ENCODE measurements around the gene ACTR1B. TPM values are rescaled to one million over a fixed set of nuclear protein-coding genes. Genes with fewer than 3 reads are reported as not detected.
"Not testable (repeated sequence)": the region's sequence is repeated elsewhere in the genome, so short reads cannot be mapped to it uniquely, and the experiment has no call there.

Gene ACTR1B
- total RNA-seq, 1 experiment from 2014 or later = 58.2 TPM

DNA sequence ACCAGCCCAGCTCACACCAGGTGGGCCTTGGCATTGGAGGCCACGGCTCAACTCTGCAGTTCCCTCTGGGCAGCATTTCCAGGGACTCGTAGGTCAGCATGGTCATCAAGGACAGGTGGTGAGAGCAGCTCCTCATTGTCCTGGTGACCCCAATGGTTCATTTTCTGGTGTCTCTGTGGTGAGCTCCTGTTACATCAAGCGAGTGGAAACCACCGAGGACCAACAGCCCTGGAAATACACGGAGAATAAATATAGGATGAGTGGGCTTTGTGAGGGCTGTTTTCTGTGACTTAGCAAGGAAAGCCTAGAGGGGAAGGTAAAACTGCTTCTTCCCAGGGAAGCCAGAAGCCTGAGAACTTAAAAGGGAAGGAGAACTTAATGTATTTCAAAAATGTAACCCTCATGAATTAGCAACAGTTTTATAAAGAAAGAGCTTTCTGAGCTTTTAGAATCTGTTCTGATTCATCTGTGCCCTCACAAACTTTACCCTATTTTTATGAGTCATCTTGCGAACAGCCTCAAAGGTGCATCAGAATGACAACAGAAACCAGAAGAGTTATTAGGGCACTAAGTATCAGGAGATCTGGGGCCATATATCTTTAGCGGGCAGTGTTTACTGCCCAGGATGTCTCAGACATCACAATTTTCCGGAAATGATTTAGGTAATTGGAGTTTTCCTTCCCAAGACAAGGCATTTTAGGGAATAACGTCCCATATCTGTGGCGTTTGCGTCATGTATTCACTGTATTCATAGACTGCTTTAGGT is 24.4 kb upstream of the ACTR1B start (continued):
- TF ChIP-seq, protein P1, sequence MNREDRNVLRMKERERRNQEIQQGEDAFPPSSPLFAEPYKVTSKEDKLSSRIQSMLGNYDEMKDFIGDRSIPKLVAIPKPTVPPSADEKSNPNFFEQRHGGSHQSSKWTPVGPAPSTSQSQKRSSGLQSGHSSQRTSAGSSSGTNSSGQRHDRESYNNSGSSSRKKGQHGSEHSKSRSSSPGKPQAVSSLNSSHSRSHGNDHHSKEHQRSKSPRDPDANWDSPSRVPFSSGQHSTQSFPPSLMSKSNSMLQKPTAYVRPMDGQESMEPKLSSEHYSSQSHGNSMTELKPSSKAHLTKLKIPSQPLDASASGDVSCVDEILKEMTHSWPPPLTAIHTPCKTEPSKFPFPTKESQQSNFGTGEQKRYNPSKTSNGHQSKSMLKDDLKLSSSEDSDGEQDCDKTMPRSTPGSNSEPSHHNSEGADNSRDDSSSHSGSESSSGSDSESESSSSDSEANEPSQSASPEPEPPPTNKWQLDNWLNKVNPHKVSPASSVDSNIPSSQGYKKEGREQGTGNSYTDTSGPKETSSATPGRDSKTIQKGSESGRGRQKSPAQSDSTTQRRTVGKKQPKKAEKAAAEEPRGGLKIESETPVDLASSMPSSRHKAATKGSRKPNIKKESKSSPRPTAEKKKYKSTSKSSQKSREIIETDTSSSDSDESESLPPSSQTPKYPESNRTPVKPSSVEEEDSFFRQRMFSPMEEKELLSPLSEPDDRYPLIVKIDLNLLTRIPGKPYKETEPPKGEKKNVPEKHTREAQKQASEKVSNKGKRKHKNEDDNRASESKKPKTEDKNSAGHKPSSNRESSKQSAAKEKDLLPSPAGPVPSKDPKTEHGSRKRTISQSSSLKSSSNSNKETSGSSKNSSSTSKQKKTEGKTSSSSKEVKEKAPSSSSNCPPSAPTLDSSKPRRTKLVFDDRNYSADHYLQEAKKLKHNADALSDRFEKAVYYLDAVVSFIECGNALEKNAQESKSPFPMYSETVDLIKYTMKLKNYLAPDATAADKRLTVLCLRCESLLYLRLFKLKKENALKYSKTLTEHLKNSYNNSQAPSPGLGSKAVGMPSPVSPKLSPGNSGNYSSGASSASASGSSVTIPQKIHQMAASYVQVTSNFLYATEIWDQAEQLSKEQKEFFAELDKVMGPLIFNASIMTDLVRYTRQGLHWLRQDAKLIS (CRISPR knock-in tag; IDR thresholded peaks at IDR 0.05; ENCODE audit: borderline replicate concordance) = no peak
- TF ChIP-seq, protein P2, sequence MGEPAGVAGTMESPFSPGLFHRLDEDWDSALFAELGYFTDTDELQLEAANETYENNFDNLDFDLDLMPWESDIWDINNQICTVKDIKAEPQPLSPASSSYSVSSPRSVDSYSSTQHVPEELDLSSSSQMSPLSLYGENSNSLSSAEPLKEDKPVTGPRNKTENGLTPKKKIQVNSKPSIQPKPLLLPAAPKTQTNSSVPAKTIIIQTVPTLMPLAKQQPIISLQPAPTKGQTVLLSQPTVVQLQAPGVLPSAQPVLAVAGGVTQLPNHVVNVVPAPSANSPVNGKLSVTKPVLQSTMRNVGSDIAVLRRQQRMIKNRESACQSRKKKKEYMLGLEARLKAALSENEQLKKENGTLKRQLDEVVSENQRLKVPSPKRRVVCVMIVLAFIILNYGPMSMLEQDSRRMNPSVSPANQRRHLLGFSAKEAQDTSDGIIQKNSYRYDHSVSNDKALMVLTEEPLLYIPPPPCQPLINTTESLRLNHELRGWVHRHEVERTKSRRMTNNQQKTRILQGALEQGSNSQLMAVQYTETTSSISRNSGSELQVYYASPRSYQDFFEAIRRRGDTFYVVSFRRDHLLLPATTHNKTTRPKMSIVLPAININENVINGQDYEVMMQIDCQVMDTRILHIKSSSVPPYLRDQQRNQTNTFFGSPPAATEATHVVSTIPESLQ (CRISPR knock-in tag; IDR thresholded peaks at IDR 0.05) = no peak
- TF ChIP-seq ZNF396 (CRISPR knock-in tag; IDR thresholded peaks at IDR 0.05; ENCODE audit: borderline replicate concordance) (no peak), ESRRA (CRISPR knock-in tag; IDR thresholded peaks at IDR 0.05; ENCODE audit: borderline replicate concordance) (no peak), OVOL2 (CRISPR knock-in tag; IDR thresholded peaks at IDR 0.05; ENCODE audit: borderline replicate concordance) (no peak), ZNF263 (CRISPR knock-in tag; IDR thresholded peaks at IDR 0.05; ENCODE audit: low read depth) (no peak), ATF1 (CRISPR knock-in tag; IDR thresholded peaks at IDR 0.05) (no peak), MXD4 (CRISPR knock-in tag; IDR thresholded peaks at IDR 0.05; ENCODE audit: borderline replicate concordance) (no peak), MYBL2 (CRISPR knock-in tag; IDR thresholded peaks at IDR 0.05) (no peak), ZNF121 (CRISPR knock-in tag; IDR thresholded peaks at IDR 0.05) (no peak), NR2C2 (CRISPR knock-in tag; IDR thresholded peaks at IDR 0.05) (no peak)
- TF ChIP-seq, protein P3, sequence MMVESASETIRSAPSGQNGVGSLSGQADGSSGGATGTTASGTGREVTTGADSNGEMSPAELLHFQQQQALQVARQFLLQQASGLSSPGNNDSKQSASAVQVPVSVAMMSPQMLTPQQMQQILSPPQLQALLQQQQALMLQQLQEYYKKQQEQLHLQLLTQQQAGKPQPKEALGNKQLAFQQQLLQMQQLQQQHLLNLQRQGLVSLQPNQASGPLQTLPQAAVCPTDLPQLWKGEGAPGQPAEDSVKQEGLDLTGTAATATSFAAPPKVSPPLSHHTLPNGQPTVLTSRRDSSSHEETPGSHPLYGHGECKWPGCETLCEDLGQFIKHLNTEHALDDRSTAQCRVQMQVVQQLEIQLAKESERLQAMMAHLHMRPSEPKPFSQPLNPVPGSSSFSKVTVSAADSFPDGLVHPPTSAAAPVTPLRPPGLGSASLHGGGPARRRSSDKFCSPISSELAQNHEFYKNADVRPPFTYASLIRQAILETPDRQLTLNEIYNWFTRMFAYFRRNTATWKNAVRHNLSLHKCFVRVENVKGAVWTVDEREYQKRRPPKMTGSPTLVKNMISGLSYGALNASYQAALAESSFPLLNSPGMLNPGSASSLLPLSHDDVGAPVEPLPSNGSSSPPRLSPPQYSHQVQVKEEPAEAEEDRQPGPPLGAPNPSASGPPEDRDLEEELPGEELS (CRISPR knock-in tag; IDR thresholded peaks at IDR 0.05) = no peak
- TF ChIP-seq, protein P4, sequence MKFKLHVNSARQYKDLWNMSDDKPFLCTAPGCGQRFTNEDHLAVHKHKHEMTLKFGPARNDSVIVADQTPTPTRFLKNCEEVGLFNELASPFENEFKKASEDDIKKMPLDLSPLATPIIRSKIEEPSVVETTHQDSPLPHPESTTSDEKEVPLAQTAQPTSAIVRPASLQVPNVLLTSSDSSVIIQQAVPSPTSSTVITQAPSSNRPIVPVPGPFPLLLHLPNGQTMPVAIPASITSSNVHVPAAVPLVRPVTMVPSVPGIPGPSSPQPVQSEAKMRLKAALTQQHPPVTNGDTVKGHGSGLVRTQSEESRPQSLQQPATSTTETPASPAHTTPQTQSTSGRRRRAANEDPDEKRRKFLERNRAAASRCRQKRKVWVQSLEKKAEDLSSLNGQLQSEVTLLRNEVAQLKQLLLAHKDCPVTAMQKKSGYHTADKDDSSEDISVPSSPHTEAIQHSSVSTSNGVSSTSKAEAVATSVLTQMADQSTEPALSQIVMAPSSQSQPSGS (CRISPR knock-in tag; IDR thresholded peaks at IDR 0.05; ENCODE audit: borderline replicate concordance, low read depth) = no peak
- TF ChIP-seq, protein P5, sequence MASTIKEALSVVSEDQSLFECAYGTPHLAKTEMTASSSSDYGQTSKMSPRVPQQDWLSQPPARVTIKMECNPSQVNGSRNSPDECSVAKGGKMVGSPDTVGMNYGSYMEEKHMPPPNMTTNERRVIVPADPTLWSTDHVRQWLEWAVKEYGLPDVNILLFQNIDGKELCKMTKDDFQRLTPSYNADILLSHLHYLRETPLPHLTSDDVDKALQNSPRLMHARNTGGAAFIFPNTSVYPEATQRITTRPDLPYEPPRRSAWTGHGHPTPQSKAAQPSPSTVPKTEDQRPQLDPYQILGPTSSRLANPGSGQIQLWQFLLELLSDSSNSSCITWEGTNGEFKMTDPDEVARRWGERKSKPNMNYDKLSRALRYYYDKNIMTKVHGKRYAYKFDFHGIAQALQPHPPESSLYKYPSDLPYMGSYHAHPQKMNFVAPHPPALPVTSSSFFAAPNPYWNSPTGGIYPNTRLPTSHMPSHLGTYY (CRISPR knock-in tag; IDR thresholded peaks at IDR 0.05) = no peak

DNA sequence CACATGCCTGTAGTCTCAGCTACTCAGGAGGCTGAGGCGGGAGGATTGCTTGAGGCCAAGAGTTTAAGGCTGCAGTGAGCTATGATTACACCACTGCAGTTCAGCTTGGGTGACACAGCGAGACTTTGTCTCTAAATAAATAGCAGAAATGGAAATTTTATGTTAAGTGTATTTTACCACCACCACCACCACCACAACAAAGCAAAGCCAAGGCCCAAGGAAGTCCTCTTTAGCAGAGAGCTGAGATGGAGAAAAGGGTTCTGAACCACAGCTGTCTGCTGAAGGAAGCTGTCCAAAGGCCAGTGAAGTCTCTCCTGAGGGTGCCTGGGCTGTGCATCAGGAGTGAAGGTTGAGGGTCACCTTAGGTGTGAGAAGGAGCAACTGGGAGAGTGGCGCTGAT is 23.4 kb upstream of the ACTR1B start:
- H3K36me3 Mint-ChIP-seq; DNase-seq (ENCODE audit: low spot score); H3K27me3 Mint-ChIP-seq (ENCODE audit: low read depth); ATAC-seq; H3K4me3 Mint-ChIP-seq; H3K27ac Mint-ChIP-seq; POLR2A ChIA-PET: not testable (repeated sequence)
- H3K4me1 Mint-ChIP-seq = peaks cover 24% of the 10 kb centered on the region
- peaks cover 14% of the 10 kb centered on the region for H3K9me3 Mint-ChIP-seq
- CTCF ChIA-PET = interaction anchor here (1.3 to 1.5 kb wide), 2 partner anchors 13 to 97 kb away, joined by 3 to 4 read pairs; no protein-coding TSS in a partner anchor

All from WTC11 (cell line).